Esophagus muscularis mucosa (tissue), 4 donors: ENCODE results near the gene CTNNA3. TPM values are rescaled to one million over a fixed set of nuclear protein-coding genes. Genes with fewer than 3 reads are reported as not detected.

ENCODE experiments used
- DNase-seq: peaks from one replicate; pipeline ENCODE4 v3.0.0-alpha.2; 2017; ENCODE audit errors: extremely low spot score
- H3K27ac ChIP-seq, 4 donors: fragments of 200-600 bp; sonication (generic); replicated peaks in 1 of 4; 1 replicate in 3 of 4; 2 replicates in 1 of 4; pipeline ENCODE4 v1.5.1; 2016 to 2019; ENCODE audit warnings: mild to moderate bottlenecking in 1 of 4
- H3K27me3 ChIP-seq, 4 donors: fragments of 200-600 bp; sonication (generic); one replicate each; pipeline versions ENCODE4 v1.5.1 to v1.6.0; 2016 to 2019
- H3K36me3 ChIP-seq, 4 donors: fragments of 200-600 bp; sonication (generic); one replicate each; pipeline ENCODE4 v1.5.1; 2016 to 2019
- H3K4me1 ChIP-seq, 4 donors: fragments of 200-600 bp; sonication (generic); one replicate each; pipeline ENCODE4 v1.5.1; 2016 to 2019
- H3K4me3 ChIP-seq, 4 donors: fragments of 200-600 bp; sonication (generic); 1 replicate in 2 of 4; 2 replicates in 2 of 4; pipeline ENCODE4 v1.5.1; 2016 to 2019; ENCODE audit warnings: mild to moderate bottlenecking in 4 of 4, moderate library complexity in 1 of 4
- H3K9me3 ChIP-seq, 4 donors: fragments of 200-600 bp; sonication (generic); 1 replicate in 3 of 4; 2 replicates in 1 of 4; pipeline ENCODE4 v1.5.1; 2016 to 2019
- CTCF ChIP-seq, 3 experiments: fragments of 200-600 bp in 2 of 3; fragments of 450-650 bp in 1 of 3; sonication (generic) in 2 of 3; IDR thresholded peaks; one replicate each; pipeline ENCODE4 v1.5.1; 2017 to 2019; ENCODE audit warnings: antibody characterized with exemption in 3 of 3, mild to moderate bottlenecking in 2 of 3, moderate library complexity in 1 of 3
- EP300 ChIP-seq: sonication (generic); formaldehyde crosslinking; IDR thresholded peaks from one replicate; pipeline ENCODE4 v1.6.1; 2017; ENCODE audit warnings: antibody characterized with exemption
- POLR2A ChIP-seq: fragments of 450-650 bp; IDR thresholded peaks from one replicate; pipeline ENCODE4 v1.6.1; 2017; ENCODE audit warnings: antibody characterized with exemption, moderate library complexity, mild to moderate bottlenecking, low read depth
- POLR2AphosphoS5 ChIP-seq, 2 donors: sonication (generic); formaldehyde crosslinking; IDR thresholded peaks; one replicate each; pipeline ENCODE4 v1.6.1; 2017; ENCODE audit warnings: antibody characterized with exemption in 2 of 2
- WGBS: methylation state at CpG from one replicate; pipeline ENCODE4 v1.1.5; 2018; 5-methylcytosine and 5-hydroxymethylcytosine counted together
- intact Hi-C: fragments of 100-400 bp; cut with DNase I; formaldehyde crosslinking; loops from one replicate; pipeline ENCODE4 v1.15.1; 2023
- total RNA-seq, 4 donors: library from RNA; depleted of rRNA; stranded (reverse); fragments of >200 nt; gene quantifications; one replicate each; pipeline versions ENCODE4 v1.1.0 to v1.2.1, GENCODE V29; 2016

CTNNA3 gene
- total RNA-seq, 4 donors from 2014 or later = 5.1 to 27.8 (median 17.6) TPM

GRCh38 chr10:67506757-67507091 is 189.3 kb downstream of the CTNNA3 start:
- Histone ChIP-seq H3K36me3 (no peaks in the 10 kb centered on the region), H3K4me3 (no peak overlapping the region), H3K4me1 (peaks cover 0 to 3% (median 0%) of the 10 kb centered on the region in 4 donors), H3K27me3 (no peaks in the 10 kb centered on the region), H3K27ac (no peak overlapping the region), H3K9me3 (no peaks in the 10 kb centered on the region)
- TF ChIP-seq POLR2AphosphoS5 (IDR thresholded peaks at IDR 0.05) = no peak
- TF ChIP-seq POLR2A = no peak
- TF ChIP-seq CTCF (IDR thresholded peaks at IDR 0.05) = no peak
- TF ChIP-seq EP300 = no peak
- DNase-seq = no peak
- intact Hi-C loops = no loop called here

DNA sequence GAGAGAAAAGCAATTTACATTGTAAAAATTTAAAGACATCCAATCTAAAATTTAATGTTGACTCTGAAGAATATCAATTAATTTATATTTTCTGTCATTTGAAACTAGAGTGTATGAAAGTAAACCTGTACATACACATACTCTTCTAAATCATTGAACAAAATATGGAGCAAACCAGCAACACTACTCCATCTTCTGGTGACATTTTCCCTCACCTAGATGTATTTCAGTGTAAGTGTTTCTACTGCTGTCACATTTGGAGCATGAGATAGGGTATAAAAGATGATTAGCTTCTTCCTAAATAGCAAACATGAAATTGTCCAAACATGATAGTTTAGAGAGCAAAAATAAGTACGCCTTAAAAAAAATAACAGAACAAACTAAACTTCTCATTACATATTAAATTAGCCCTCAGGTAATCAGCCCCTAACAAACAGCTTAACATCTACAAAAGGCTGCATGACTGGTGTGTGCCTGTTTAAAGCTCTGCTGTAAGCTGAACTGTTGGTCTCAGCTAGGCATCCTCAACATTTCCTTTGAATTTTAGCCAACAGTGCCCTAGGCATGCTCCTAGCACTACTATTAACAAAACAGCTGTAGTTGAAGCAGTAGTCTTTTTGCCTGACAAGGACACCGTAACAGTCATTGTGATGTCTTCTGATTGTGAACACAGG is 189.8 kb downstream of the CTNNA3 start:
- no peaks in the 10 kb centered on the region for H3K27me3 ChIP-seq
- H3K4me1 ChIP-seq = peaks cover 0 to 3% (median 0%) of the 10 kb centered on the region in 4 donors
- intact Hi-C loops = no loop called here
- no peaks in the 10 kb centered on the region for H3K36me3 ChIP-seq
- H3K9me3 ChIP-seq = no peaks in the 10 kb centered on the region
- DNase-seq = no peak
- TF ChIP-seq CTCF (IDR thresholded peaks at IDR 0.05) (no peak), POLR2A (no peak), EP300 (no peak), POLR2AphosphoS5 (IDR thresholded peaks at IDR 0.05) (no peak)
- no peak overlapping the region for H3K27ac ChIP-seq
- WGBS = 80% methylated on average over 2 of the region's 2 CpGs
- no peak overlapping the region for H3K4me3 ChIP-seq

DNA sequence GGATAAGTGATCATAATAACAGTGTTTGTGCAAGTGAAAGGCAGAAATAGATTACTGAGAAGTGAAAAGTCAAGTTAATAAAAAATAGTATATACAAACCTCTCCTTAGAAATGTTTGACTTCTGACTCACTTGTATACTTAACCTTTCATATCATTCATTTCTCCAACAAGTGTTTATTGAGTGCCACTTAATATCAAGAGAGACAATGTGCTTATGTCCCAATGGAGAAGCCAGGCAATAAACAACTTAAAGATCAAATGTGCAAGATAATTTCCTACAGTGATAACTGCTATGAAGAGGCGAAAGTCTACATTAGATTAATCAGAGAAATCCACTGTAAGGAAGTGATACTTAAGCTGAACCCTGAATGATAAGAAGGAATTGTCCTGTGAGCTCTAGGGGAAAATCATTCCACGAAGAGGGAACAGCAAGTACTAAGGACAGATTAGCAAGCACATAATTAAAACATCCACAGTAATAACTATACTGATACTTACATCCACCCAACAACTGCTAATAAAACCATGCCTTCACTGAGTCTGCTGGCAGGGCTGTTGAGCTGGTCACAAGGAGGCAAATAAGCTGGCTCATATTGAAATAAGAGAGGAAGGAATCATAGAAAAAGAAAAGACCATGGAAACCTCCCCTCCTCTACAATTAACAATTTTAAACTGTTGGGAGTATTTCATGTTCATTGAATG is 203.5 kb downstream of the CTNNA3 start:
- Histone ChIP-seq H3K27me3 (no peaks in the 10 kb centered on the region), H3K4me1 (peaks cover 0 to 20% (median 19%) of the 10 kb centered on the region in 4 donors), H3K36me3 (no peaks in the 10 kb centered on the region), H3K9me3 (no peaks in the 10 kb centered on the region), H3K4me3 (no peak overlapping the region), H3K27ac (no peak overlapping the region)
- no peak for DNase-seq
- WGBS = 46% methylated on average over 2 of the region's 2 CpGs
- intact Hi-C loops = no loop called here
- TF ChIP-seq POLR2A = no peak
- no peak for TF ChIP-seq EP300
- TF ChIP-seq CTCF (IDR thresholded peaks at IDR 0.05) = no peak

- no peak overlapping the region for H3K27ac ChIP-seq
- no peak for DNase-seq
- H3K4me1 ChIP-seq = peaks cover 0 to 25% (median 18%) of the 10 kb centered on the region in 4 donors
- no peak for TF ChIP-seq POLR2A
- no peak for TF ChIP-seq CTCF (IDR thresholded peaks at IDR 0.05)
- no peak for TF ChIP-seq POLR2AphosphoS5 (IDR thresholded peaks at IDR 0.05)
- TF ChIP-seq EP300 = no peak
- intact Hi-C loops = no loop called here
- WGBS = 84% methylated on average over 6 of the region's 6 CpGs
- no peaks in the 10 kb centered on the region for H3K27me3 ChIP-seq
- H3K9me3 ChIP-seq = peaks cover 0 to 5% (median 0%) of the 10 kb centered on the region in 4 donors
- H3K4me3 ChIP-seq = no peak overlapping the region
- no peaks in the 10 kb centered on the region for H3K36me3 ChIP-seq
These were observed 207.9 kb downstream of the CTNNA3 start for GRCh38 chr10:67487906-67488619.
